HG02610 (cell line): ENCODE data around the gene SLC25A41.

Experiments
- ATAC-seq: cut with Tn5 transposase; IDR thresholded peaks from one replicate; pipeline ENCODE4 v1.9.1; 2021; ENCODE audit warnings: mild to moderate bottlenecking, moderate library complexity; ENCODE audit not compliant: unreplicated experiment

SLC25A41 gene

DNA sequence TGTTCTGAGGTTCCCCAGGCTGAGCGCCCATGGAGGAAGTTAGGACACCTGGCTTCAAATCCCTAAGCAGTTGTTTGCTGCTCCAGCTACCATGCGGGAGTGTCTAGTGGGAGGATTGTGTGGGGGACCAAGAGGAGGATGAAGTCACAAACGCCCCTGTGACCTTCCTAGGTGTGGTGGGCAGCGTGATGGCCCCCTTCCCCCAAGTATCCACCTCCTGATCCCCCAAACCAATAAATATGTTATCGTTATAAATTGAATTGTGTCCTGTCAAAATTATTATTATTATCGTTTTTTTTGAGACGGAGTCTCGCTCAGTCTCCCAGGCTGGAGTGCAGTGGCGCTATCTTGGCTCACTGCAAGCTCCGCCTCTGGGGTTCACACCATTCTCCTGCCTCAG lies at the start of gene SLC25A41:
TSS of gene SLC25A41 (minus strand) at position 101 of the 400 bp plus-strand sequence. CDS start at position 31, 70 bp downstream.
- no peak for ATAC-seq

DNA sequence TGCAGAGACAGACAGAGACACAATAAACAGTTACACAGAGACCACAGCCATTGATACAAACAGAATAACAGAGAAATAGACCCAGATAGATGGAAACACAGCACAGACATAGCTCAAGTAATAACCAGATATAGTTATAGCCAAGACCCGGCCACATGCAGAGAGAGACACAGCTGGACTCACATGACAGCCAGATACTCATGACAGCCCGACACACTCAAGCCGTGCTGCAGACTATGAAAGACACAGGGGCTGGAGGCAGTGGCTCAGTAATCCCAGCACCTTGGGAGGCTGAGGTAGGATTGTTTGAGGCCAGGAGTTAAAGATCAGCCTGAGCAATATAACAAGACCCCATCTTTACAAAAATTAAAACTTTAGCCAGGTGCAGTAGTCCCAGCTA lies 49.7 kb upstream of the SLC25A41 start:
- no peak for ATAC-seq

DNA sequence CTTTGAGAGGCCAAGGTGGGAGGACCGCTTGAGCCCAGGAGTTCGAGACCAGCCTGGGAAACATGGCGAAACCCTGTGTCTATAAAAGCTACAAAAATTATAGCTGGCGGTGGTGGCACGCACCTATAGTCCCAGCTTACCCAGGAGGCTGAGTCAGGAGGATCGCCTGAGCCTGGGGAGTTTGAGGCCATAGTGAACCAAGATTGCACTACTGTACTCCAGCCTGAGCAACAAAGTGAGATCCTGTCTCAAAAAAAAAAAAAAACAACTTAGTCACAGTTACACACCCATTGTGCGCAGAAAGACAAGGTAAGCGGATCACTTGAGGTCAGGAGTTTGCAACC lies 48.8 kb upstream of the SLC25A41 start:
- ATAC-seq: no peak

DNA sequence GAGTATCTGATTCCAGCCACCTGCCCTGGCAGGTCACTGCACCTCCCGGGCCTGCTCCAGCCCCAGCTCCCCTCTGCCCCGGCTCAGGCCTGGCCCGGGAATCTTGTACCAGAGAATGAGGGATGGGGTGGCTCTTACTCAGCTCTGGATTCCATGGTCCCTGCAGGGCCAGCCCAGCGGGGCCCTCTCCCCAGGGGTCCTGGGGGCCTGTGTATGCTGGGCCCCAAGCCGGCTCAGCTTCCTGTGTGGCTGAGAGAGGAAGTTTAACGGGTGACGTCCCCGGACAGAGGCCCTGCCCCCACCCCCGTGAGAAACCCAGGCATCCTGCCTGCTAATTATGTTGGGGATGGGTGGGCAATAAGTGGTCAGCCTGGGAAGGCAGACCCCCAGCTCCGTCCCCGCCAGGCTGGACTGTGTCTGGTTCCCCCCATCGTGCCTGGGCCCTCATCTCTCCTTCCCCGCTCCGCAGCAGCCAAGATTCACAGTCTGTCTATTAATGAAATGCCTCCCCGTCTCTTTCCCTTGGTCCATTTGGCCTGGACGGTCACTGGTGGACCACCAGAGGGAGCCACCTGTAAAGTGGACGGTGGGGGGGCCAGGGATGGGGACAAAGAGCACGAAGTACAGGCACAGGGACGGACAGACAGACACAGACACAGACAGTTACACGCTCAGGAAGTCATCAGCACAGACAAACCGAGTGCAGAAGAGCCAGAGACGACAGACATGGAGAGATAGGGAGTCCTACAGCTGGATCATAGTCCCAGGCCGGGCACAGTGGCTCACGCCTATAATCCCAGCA lies 48.2 kb upstream of the SLC25A41 start, which contains the start of gene DENND1C:
TSS of gene DENND1C (minus strand) at position 247 of the 802 bp plus-strand sequence. CDS start at position 155, 92 bp downstream.
- ATAC-seq: peak; percentile 56

DNA sequence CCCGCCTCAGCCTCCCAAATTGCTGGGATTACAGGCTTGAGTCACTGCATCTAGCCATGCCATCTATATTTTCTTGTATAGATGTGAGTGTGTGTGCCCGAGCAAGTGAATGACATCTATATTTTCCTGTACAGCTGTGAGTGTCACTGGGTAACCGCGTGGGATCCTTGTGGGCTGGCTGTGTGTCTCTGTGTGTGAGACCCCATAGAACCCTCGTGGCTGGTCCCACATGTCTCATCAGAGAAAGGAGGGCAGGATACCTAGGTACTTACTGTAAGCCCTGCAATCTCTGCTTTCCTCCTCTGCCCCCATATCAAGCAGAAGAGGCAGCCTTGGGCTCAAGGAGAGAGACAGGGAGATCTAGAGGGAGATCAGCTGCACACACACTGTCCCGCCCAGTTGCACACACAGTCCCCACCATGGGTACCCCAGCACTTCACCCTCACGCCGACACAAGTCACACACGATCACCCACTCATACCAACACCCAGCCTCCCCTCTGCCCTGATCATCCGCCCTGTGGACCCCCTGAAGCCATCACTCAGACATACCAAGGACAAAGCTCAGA lies 47.4 kb upstream of the SLC25A41 start:
- ATAC-seq: peak; percentile 19

DNA sequence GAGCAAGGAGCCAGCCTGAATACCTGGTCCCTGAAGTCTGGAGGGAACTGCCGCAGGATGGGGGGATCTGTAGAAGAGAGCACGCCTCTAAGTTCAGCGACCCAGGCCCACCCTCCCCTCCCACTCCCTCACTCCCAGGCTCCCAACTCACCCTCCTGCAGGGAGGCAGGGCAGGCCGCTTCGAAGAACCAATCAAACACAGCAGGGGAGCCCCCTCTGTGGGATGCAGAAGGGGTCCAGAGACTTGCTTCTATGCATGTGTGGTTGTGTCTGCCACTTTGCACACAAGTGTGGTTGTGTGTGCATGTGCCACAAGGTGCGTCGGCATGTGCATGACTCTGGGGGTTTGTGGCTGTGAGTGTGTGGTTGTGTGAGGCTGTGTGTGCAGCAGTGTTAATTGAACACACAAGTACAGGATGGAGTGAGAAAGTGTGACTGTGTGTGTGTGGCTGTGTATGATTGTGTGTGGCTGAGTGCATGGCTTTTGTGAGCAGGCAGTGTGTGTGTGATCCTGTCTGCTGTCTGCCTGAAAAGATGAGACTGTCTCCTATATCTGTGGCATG lies 46.4 kb upstream of the SLC25A41 start:
- ATAC-seq: no peak

DNA sequence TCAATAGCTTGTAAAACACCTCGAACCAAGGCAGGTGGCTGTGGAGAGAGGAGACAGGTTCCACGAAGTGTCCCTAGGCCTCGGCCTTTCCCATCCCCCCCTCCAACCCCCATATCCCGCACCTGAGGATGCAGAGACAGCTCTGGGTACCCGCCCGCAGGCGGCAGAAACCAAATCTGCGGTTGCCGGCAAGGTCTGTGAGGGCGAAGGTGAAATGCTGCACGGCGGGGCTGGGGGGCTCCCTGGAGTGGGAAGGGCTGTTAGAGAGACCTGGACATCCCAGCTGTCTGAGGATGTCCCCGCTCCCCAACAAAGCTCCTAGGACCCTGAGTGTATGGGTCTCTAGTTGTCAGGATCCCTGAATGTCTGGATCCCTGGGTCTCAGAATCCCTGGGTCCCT lies 45.3 kb upstream of the SLC25A41 start:
- ATAC-seq: no peak

DNA sequence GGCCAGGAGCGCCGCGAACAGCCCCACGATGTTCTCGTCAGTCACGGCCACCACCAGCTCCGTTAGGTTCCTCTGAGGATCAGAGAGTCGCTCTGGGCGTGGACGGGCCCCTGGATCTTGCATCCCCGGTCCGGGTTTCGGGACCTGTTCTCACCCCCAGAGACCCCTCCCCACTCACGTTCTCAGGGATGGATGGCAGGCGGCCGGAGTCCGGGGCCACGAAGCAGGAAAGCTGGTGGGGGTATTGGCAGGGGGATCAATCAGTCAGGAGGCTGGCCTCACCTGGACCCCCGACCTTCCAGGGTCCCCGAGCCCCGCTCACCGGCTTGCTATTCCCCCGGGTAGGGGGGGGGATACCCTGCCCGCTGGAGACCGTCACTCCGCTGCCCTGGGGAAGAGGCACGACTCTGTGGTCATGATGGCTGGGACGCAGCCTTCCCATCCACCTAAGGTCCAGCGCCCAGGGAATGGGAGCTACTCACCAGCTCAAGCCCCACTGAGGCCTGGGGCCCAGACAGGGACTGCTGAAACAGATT lies 43.4 kb upstream of the SLC25A41 start:
- ATAC-seq: no peak

DNA sequence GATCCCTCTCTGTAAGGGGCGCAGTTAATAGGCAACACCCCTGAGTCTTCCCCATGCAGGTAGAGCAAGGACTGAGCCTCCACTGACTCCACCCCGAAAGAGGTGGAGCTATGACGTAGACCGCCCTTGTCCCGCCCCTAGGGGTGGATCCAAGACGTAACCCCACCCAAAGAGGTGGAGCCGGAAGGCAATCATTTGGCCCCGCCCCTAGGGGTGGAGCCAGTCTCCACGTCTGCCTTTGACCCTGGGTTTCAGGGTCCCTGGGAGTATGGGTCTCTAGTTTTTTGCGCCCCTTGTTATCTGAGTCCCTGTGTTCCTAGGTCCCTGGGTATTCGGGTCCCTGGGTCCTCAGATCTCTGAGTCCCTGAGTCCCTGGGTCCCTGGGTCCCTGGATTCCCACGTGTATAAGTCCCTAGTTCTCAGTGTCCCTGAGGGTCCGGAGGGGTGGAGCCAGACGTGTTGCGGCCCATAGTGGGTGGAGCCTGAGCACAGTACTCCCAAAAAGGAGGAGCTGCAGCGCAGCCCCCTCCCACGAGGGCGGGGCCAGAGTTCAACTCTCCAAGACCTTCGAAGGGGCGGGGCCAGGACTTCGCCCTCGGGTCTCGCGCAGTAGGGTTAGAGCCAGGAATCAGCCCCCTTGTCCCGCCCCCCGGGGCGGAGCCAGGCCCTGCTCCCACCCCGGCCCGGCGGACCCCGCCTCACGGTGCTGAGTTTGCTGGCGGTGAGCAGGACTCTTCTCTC lies 42.8 kb upstream of the SLC25A41 start:
- ATAC-seq: no peak

DNA sequence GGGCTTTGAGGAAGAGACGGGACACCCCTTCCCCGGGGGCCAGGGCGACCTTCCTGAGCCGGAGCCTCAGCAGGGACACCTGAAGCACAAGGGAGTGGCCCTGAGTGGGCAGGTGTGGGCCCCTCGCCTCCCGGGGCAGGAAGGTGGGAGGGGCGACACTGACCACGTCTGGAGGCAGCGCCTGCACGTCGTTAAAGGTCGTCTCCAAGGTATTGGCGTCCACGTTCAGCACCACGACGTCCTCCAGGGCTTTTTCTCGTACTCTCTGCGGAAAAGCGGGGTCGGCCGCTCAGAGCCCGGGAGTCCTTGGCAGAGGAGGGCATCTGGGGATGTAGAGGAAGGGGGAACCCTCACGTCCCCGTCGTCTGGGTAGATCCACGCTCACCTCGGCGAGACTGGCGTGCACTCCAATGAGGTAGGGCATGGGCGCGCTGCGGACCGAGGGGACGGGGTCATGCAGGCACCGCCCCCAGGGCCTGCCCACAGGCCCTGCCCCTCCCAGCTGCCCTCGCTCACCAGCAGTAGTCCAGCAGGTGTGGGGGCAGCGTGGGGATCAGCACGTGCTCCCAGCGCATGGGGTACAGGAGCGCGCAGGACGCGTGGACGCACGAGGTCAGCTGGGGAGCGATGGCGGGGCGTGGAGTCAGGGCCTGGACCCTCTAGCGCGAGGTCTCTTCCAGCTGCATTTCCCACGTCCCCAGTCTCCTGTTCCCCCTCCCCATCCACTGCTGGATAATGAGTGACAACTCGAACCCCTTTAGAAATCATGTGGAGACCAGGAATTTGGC lies 42.0 kb upstream of the SLC25A41 start:
- no peak for ATAC-seq

DNA sequence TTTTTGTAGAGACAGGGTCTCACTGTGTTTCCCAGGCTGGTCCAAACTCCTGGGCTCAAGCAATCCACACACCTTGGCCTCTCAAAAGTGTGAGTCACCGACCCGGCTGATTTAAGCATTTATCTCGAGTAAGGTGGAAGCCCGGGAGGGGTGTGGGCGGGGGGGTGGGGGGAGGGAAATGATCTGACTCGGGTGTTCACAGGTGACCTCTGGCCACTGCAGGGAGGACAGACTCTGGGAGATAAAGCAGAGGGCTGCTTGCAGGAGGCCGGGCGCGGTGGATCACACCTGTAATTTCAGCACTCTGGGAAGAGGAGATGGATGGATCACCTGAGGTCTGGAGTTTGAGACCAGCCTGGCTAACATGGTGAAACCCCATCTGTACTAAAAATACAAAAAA lies 40.1 kb upstream of the SLC25A41 start:
- ATAC-seq: no peak

DNA sequence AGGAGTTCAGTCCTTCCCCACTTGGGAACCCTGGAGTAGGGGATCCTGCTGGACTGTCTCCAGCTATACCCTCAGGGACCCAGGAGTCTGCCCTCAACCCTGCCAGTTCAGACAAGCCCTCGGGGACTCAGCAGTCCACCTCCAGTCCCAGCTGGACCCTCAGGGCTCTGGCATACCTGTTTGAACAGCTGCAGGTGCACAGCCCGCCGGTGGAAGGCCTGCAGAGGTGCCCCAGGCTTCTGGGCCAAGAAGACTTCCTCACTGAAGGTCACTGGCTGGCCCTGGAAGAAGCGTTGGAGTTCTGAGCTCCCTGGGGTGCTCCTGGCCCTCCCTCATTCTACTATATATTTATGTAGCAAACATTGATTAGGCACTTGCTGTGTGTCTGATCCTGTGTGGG lies 39.1 kb upstream of the SLC25A41 start:
- ATAC-seq: no peak

DNA sequence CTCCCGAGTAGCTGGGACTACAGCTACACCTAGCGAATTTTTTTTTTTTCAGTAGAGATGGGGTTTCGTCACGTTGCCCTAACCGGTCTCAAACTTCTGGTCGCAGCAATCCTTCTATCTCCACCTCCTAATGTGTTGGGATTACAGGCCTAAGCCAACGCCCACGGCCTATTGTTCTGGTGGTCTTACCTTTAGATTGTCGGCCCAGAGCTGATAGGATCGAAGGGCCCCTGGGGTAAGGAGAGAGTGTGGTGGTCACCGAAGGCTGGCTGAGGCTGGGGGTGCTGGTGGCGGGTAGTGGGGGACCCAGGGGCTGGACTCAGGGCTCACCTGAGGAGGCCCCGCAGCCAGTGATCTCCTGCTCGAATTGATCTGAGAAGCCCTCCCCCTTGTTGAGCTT lies 37.5 kb upstream of the SLC25A41 start:
- no peak for ATAC-seq

DNA sequence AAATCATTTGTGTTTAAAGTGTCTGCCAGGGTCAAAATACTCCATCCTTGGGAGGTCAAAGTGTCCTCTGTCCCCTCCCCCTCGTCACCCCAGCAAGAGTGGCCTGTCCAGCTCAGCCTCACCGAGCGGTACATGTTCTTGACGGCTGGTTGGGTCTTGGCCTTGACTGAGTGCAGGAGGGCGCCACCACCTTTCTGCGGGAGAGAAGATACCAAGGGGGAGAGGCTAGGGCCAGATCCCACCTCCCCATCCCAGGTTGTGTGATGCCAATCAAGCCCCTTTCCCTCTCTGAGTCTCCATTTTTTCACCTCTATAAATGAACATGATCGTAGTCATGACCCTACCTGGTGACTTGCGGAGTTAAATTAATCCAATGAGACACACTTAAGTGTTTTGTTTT lies 36.6 kb upstream of the SLC25A41 start:
- ATAC-seq: no peak

DNA sequence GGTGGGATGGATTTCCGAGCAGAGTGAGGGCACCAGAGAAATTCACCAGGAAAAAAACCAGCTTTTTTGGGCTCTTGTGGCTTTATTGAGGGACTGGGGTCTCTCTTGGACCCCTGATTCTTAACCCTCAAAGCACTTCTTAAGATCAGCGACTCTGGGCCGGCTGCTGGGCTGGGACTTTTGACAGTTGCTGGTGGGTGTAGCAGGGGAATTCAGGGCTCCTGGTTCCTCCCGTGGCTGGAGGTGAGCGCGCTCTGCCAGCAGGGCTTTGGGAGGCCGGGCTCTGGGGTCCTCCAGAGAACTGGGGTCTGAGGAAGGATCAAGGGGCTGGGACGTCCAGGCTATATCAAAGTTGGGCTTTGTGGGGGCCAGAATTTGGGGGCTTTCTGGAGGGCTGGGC lies 33.8 kb upstream of the SLC25A41 start:
- no peak for ATAC-seq

DNA sequence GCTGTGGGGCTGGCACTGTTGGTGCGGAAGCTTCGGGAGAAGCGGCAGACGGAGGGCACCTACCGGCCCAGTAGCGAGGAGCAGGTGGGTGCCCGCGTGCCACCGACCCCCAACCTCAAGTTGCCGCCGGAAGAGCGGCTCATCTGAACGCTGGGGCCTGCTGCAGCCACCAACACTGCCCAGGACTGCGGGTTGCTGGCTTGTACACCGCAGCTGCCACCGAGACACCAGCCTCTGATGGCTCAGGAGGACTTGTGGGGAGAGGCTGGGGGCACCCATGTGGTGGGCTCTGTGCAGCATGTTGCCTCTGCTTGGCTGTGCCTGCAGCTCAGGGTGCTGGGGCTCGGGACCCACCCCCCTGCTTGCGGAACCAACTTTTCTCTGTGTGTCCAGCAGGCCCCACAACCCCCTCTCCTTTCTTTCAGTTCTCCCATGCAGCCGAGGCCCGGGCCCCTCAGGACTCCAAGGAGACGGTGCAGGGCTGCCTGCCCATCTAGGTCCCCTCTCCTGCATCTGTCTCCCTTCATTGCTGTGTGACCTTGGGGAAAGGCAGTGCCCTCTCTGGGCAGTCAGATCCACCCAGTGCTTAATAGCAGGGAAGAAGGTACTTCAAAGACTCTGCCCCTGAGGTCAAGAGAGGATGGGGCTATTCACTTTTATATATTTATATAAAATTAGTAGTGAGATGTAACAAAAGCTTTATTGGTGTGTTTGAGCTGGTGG lies 33.1 kb upstream of the SLC25A41 start:
- no peak for ATAC-seq

DNA sequence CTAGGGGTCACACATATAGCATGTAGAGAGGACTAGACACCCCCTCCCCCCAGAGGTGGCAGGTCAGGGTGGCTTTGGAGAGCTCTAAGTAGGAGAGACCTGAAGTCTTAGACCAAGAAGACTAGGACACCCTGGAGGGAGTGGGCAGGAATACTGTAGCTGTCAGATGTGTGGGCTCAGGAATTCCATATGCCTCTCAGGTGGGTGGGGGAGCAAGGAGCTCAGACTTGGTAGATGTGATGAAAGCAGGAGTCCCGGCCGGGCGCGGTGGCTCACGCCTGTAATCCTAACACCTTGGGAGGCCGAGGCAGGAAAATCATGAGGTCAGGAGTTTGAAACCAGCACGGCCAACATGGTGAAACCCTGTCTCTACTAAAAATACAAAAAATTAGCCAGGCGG lies 32.1 kb upstream of the SLC25A41 start:
- no peak for ATAC-seq

DNA sequence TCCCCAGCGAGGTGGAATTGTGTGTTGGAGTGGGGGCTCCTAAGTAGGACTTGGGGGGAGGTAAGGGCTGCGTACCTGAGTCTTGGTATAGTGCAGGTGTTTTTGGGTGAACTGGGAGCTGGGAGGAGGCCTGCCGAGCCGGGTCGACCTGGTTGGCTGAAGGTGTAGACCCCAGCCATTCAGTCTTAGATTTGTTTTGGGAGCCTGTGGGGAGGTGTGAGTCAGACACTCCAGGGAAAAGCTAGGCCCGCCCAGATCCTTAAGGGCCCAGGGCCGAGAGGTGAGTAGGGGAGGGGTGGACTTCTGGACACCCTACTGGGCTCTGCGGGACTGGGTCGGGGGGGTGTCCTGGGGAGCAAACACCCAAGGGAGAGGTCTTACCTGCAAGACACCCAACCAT lies 31.4 kb upstream of the SLC25A41 start:
- no peak for ATAC-seq

DNA sequence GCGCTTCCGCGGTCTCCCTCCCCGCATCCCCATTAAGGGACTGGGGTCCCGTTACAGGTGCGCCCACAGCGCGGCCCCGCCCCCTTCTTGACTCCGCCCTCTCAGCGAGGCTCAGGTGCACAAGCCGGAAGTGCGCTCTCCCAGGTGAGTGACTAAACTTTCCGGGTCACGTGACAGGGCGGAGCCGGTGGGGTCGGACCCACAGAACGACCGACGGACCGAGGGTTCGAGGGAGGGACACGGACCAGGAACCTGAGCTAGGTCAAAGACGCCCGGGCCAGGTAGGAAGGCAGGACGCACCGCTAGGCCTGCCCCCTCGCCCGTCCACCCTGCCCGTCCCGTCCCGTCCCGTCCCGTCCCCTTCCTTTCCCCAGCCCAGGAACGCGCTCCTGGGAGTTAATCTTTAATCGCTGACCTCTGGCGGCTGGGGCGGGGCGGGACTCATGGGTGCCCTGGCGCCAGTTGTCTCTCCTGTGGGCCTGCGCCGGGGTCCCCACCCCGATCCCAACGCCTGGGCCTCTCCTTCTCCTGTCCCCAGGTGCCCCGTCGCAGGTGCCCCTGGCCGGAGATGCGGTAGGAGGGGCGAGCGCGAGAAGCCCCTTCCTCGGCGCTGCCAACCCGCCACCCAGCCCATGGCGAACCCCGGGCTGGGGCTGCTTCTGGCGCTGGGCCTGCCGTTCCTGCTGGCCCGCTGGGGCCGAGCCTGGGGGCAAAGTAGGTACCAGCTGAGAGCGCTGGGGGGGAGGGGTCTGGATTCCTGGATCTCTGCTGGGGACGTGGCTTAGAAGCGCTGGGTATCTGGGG lies 30.7 kb upstream of the SLC25A41 start, which contains the start of gene CRB3:
TSS of gene CRB3 (plus strand) at position 202 of the 804 bp plus-strand sequence. CDS start at position 633, 431 bp downstream.
- no peak for ATAC-seq
